NCI-H2227 (cell line): Measurements from ENCODE around the gene OTOP3.

Experiments used
- DNase-seq: peaks from one replicate; lab custom pipeline; 2025; ENCODE audit not compliant: unreplicated experiment; lab: John Stamatoyannopoulos, UW

OTOP3 gene

DNA sequence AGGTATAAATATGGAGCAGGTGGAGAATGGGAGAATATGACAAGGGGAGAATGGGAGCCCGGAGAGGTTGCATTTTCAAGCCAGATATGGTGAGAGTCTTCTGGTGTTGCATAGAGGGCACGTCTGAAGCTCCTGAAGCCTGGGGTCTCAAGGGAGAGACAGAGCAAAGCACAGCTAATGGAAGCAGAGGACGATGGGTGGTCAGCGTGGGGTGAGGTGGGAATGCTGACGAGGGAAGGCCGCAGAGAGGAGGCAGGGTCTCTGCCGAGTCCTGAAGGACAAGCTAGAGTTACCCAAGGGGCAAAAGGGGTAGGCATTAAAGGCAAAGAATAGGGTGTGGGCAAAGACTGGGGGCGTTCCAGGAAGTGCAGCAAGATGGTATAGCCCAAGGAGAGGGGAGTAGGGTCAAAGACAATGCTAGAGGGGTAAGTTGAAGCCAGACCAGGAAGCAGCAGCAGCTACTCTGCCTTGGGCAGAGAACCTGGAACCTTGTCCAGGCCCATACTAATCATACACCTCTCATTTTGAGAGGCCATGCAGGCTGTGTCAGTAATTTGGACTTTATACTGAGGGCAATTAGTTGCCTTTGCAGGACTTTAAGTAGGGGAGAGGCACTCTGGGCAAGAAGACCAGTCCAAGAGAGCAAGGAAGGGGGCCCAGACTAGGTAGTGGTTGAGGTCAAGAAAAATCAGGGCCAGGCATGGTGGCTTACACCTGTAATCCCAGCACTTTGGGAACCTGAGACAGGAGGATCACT, 2.7 kb downstream of the OTOP3 start:
- DNase-seq = no peak

DNA sequence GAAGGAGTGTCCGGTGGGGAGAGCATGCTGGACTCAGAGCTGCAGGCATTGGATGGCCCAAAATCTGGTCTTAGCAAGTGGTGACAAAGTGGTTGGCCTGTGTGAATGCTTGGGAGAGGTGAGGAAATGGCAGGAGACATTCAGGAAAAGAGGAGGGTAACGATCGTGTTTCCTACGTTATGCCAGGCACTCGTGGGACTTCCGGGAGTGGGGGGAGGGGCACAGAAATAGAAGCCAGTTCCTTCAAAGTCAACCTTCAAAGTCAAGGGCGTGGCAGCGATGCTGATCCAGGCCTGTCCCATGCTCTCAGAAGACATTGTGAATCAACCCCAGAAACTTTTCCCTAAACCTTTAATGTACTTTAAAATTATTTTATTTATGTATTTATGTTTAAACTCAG, 3.8 kb downstream of the OTOP3 start:
- no peak for DNase-seq

- no peak for DNase-seq
Measured at GRCh38 chr17:74941128-74941725, 5.5 kb downstream of the OTOP3 start.

GRCh38 chr17:74943808-74944522, 8.3 kb downstream of the OTOP3 start:
- no peak for DNase-seq

DNA sequence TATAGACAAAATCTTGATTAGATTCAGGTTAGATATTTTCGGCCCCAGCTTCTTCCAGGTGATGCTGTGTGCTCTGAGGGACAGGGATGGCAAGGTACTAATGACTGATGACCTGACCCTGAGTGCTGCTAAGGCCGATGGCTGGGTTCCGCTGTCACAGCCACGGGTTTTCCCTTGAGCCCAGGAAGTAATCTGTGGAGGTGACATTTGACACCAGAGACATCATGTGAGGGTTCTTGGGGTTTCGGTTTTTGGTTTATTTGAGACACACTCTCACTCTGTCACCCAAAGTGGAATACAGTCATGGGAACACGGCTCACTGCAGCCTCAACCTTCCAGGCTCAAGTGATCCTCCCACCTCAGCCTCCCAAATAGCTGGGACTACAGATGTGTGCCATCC, 9.8 kb downstream of the OTOP3 start:
- DNase-seq = no peak

- no peak for DNase-seq
Measured at GRCh38 chr17:74946641-74947040, 10.9 kb downstream of the OTOP3 start.

DNA sequence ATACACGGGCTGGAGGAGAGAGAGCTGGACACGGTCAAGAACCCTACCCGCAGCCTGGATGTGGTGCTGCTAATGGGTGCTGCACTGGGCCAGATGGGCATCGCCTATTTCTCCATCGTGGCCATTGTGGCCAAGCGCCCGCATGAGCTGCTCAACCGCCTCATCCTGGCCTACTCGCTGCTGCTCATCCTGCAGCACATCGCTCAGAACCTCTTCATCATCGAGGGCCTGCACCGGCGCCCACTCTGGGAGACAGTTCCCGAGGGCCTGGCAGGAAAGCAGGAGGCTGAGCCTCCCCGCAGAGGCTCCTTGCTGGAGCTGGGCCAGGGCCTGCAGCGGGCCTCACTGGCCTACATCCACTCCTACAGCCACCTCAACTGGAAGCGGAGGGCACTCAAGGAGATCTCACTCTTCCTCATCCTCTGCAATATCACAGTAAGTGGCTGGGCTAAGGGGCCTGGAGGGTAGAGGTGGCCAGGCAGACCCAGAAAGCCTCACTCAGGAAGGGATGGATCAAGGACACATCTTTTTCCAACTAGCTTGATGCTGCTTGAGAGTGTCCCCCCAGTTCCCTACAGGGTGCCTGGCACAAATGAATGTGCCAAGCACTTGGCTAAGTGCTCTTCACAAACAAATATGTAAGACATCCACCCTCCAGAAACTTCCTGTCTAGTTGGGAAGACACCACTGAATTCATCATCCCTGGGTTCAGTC, 11.5 kb downstream of the OTOP3 start:
- no peak for DNase-seq

- DNase-seq = no peak
Measured at GRCh38 chr17:74949455-74950115, 13.9 kb downstream of the OTOP3 start.

DNA sequence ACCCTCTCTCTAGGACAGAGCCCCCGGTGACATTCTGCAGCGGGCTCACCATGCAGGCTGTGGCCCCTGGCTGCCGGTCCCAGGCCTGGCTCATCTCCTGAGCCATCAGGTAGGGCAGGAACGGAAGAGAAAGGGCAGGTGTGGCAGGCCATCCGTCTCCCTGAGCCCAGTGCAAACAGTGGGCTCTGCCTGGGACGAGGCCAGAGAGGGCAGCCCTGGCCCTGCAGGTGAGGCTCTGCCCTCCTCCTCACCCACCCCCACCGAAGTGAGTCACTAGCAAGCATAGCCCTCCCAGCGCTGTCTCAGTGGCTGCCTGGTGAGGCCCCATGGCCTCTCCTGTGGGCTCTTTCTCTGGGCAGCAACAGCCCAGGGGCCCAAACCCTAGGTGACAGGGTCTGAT, 14.5 kb downstream of the OTOP3 start:
- DNase-seq = no peak

- DNase-seq = no peak
Measured at GRCh38 chr17:74951065-74951464, 15.4 kb downstream of the OTOP3 start.

DNA sequence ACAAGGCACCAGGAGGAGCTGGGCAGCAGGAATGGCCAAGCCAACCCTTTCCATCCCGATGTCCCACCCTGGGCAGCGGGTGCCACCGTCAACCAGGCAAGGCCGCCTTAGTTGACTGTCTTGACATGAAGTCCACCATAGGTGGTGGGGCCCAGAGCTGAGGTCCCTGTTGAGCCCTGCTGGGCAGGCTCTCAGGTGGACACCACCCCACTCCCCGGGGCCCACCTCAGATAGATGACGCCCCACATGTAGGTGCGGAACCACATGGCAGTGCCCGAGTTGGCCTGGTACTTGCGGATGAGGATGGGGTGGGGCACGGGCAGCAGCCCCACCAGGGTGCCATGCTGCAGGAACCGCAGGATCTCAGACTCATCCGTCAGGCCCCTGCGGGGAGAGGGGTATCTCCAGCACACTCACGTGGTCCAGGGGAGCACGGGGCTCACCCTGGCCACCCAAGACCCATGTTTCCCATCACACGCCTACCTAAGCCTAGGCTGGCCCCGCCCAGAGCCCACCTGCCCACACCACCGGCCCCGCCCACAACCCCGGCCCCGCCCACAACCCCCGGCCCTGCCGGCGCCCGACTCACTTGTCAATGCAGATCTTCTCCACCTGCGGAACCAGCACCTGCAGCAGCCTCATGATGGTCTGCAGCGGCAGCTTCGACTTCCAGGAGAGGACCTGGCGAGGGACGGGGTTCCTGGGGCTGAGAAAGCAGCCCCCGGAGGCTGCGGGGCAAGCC, 16.2 kb downstream of the OTOP3 start:
- DNase-seq = no peak

- DNase-seq = no peak
Measured at GRCh38 chr17:74952431-74953133, 16.9 kb downstream of the OTOP3 start.

- DNase-seq = no peak
Measured at GRCh38 chr17:74953134-74953687, 17.5 kb downstream of the OTOP3 start.

DNA sequence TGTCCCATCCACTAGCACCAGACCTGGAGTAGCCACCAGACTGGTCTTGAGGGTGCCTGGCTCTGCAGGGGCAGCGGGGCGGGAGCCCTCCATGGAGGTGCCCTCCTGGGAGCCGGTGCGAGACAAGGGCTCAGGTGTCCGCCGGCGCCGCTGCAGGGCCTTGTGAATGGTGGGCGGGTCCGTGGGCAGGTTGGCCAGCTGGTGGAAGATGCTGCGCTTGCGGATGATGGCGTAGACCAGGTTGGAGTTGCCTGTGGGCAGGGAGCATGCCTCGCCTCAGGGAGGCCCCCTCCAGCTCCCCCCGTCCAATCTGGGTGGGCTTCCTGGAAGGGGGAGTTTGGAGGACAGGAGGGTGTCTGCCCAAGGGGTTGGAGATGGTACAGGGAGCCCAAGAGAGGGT, 18.4 kb downstream of the OTOP3 start:
- DNase-seq = no peak

- no peak for DNase-seq
Measured at GRCh38 chr17:74954665-74955421, 19.1 kb downstream of the OTOP3 start.

GRCh38 chr17:74956093-74956492, 20.4 kb downstream of the OTOP3 start:
- DNase-seq = no peak

DNA sequence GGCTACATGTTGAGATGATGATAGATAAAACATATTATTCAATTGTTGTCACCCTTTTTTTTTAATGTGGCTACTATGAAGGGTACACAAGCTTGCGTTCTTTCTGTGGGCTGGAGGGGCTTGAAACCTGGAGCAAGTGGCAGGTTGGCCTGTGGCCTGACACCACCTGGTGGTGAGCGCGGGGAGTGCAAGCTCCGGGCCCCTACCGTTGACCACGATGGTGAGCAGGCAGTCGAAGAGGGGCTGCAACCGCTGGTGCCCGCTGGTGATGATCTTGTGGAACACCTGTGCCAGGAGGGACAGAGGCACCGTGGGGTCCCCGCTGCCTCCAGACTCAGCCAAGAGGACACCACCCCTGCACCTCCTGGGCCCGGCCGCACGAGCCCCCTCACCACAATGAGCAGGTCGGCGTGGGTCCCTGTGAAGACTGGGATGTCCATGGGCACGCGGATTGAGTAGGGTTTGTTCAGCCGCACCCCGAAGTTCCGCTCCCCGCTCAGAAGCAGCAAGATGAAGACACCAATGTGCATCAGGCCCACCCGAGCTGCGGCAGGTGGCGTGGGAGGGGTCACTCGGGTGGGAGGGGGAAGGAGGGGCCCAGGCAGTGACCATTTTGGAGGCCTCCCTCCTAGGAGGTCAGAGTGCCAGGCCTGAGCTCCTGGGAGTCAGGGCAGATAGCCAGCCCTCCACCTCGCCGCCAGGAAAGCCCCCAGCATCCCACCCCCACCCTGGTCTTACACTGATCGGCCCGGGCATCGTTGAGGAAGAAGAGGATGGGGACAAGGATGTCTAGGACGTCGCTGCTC, 22.4 kb downstream of the OTOP3 start:
- peak; percentile 85 for DNase-seq
